H1 (cell line): ENCODE measurements around the gene OBI1. TPM values are rescaled to one million over a fixed set of nuclear protein-coding genes. Genes with fewer than 3 reads are reported as not detected.

ENCODE experiments used
- CTCF ChIA-PET: fragments of 300-600 bp; sonication (Branson Sonifier 250); formaldehyde crosslinking; loops from one replicate; lab custom pipeline; 2021; ENCODE audit not compliant: partially characterized antibody; lab: Charles Lee
- POLR2A ChIA-PET: fragments of 300-600 bp; sonication (Branson Sonifier 250); formaldehyde crosslinking; loops from one replicate; lab custom pipeline; 2021; ENCODE audit warnings: inconsistent platforms; ENCODE audit not compliant: partially characterized antibody; lab: Charles Lee
- DNase-seq, 2 experiments: peaks; one replicate each; pipeline versions ENCODE4 v3.0.0 to v3.0.0-alpha.2; 2010 to 2022; ENCODE audit warnings: low spot score in 2 of 2, low read depth in 1 of 2, mixed read lengths in 1 of 2
- FAIRE-seq: peaks from 2 replicates; lab custom pipeline; 2011; peaks lifted over from hg19 to GRCh38; lab: Jason Lieb, UNC
- H2AFZ ChIP-seq: 2 replicates; pipeline ENCODE4 v1.8.1; 2012; ENCODE audit warnings: low read length, inconsistent platforms
- H2AK5ac ChIP-seq: 2 replicates; pipeline ENCODE4 v1.6.1; 2013; ENCODE audit warnings: low read depth, low read length
- H2BK120ac ChIP-seq: replicated peaks from 2 replicates; pipeline ENCODE3; 2013; ENCODE audit warnings: low read depth, low read length, inconsistent platforms
- H2BK12ac ChIP-seq: 2 replicates; pipeline ENCODE4 v1.6.1; 2013; ENCODE audit warnings: low read depth, low read length
- H2BK15ac ChIP-seq: 2 replicates; pipeline ENCODE4 v1.6.1; 2013; ENCODE audit warnings: low read length
- H2BK20ac ChIP-seq: 2 replicates; pipeline ENCODE4 v1.6.1; 2013; ENCODE audit warnings: low read length
- H2BK5ac ChIP-seq: 2 replicates; pipeline ENCODE4 v1.6.1; 2013; ENCODE audit warnings: low read depth, low read length
- H3K14ac ChIP-seq: 2 replicates; pipeline ENCODE4 v1.6.1; 2013; ENCODE audit warnings: inconsistent platforms; ENCODE audit not compliant: insufficient read length
- H3K18ac ChIP-seq: 2 replicates; pipeline ENCODE4 v1.6.1; 2013; ENCODE audit warnings: low read length; ENCODE audit errors: extremely low read depth
- H3K23ac ChIP-seq: 2 replicates; pipeline ENCODE4 v1.6.1; 2013; ENCODE audit warnings: inconsistent platforms; ENCODE audit not compliant: insufficient read length
- H3K23me2 ChIP-seq: 2 replicates; pipeline ENCODE4 v1.6.1; 2013; ENCODE audit warnings: low read depth, low read length
- H3K27ac ChIP-seq: 2 replicates; pipeline ENCODE4 v1.6.1; 2011; ENCODE audit warnings: low read depth, low read length, inconsistent platforms
- H3K27me3 ChIP-seq, 4 experiments: replicated peaks in 1 of 4; 1 replicate in 1 of 4; 2 replicates in 3 of 4; pipeline versions ENCODE4 v1.6.1 to v1.8.1; 2011 to 2013; ENCODE audit warnings: low read length in 3 of 4, mild to moderate bottlenecking in 3 of 4, inconsistent platforms in 2 of 4, mixed read lengths in 2 of 4, moderate library complexity in 1 of 4; ENCODE audit not compliant: control insufficient read depth in 3 of 4, insufficient read depth in 3 of 4; ENCODE audit errors: extremely low read depth in 1 of 4
- H3K36me3 ChIP-seq, 4 experiments: 2 replicates each; pipeline versions ENCODE4 v1.6.1 to v1.8.1; 2011 to 2013; ENCODE audit warnings: mild to moderate bottlenecking in 4 of 4, low read length in 3 of 4, moderate library complexity in 2 of 4, control low read depth in 1 of 4, inconsistent platforms in 1 of 4; ENCODE audit not compliant: insufficient read depth in 4 of 4, control insufficient read depth in 2 of 4
- H3K4ac ChIP-seq: replicated peaks from 2 replicates; pipeline ENCODE3; 2013; ENCODE audit warnings: low read length, low read depth, mixed read lengths, inconsistent platforms; ENCODE audit not compliant: insufficient read length
- H3K4me1 ChIP-seq, 4 experiments: replicated peaks in 1 of 4; 1 replicate in 1 of 4; 2 replicates in 3 of 4; pipeline versions ENCODE4 v1.6.1 to v1.8.1; 2011 to 2013; ENCODE audit warnings: low read length in 3 of 4, inconsistent platforms in 2 of 4, mixed read lengths in 1 of 4; ENCODE audit not compliant: insufficient read depth in 4 of 4, control insufficient read depth in 3 of 4
- H3K4me2 ChIP-seq, 2 experiments: 2 replicates each; pipeline versions ENCODE4 v1.6.1 to v1.8.1; 2011 to 2013; ENCODE audit warnings: low read depth in 2 of 2, low read length in 2 of 2, control low read depth in 1 of 2, inconsistent platforms in 1 of 2, mild to moderate bottlenecking in 1 of 2; ENCODE audit not compliant: insufficient read depth in 1 of 2
- H3K4me3 ChIP-seq, 4 experiments: fragments of 200-600, 300-600 bp in 1 of 4; sonication (generic), shearing (Covaris generic), sonication (Bioruptor Twin) in 1 of 4; 2 replicates each; pipeline versions ENCODE4 v1.5.1 to v1.8.1; 2011 to 2016; ENCODE audit warnings: low read length in 4 of 4, low read depth in 3 of 4, control low read depth in 2 of 4, inconsistent platforms in 2 of 4, mild to moderate bottlenecking in 2 of 4, mixed read lengths in 1 of 4, moderate library complexity in 1 of 4; ENCODE audit not compliant: insufficient read depth in 2 of 4; ENCODE audit errors: extremely low read depth in 1 of 4
- H3K56ac ChIP-seq: replicated peaks from 2 replicates; pipeline ENCODE3; 2013; ENCODE audit warnings: low read depth, mild to moderate bottlenecking, mixed read lengths, low read length, inconsistent platforms; ENCODE audit not compliant: insufficient read length
- H3K79me1 ChIP-seq: 2 replicates; pipeline ENCODE4 v1.6.1; 2013; ENCODE audit warnings: low read depth, low read length, control low read depth
- H3K79me2 ChIP-seq, 2 experiments: 2 replicates each; pipeline versions ENCODE4 v1.6.1 to v1.8.1; 2012 to 2013; ENCODE audit warnings: low read length in 2 of 2, mild to moderate bottlenecking in 2 of 2, inconsistent platforms in 1 of 2; ENCODE audit not compliant: insufficient read depth in 2 of 2, control insufficient read depth in 1 of 2
- H3K9ac ChIP-seq, 4 experiments: replicated peaks in 1 of 4; 1 replicate in 1 of 4; 2 replicates in 3 of 4; pipeline versions ENCODE4 v1.6.1 to v1.8.1; 2011 to 2013; ENCODE audit warnings: low read depth in 3 of 4, low read length in 3 of 4, control low read depth in 2 of 4, mild to moderate bottlenecking in 2 of 4, moderate library complexity in 2 of 4, inconsistent platforms in 1 of 4; ENCODE audit errors: extremely low read depth in 1 of 4
- H3K9me3 ChIP-seq, 2 experiments: 2 replicates each; pipeline versions ENCODE4 v1.6.1 to v1.8.1; 2012 to 2013; ENCODE audit warnings: mild to moderate bottlenecking in 2 of 2, moderate library complexity in 2 of 2, control low read depth in 1 of 2, inconsistent platforms in 1 of 2, low read depth in 1 of 2, low read length in 1 of 2, mixed read lengths in 1 of 2; ENCODE audit not compliant: insufficient read depth in 2 of 2
- H4K20me1 ChIP-seq, 2 experiments: replicated peaks in 1 of 2; 2 replicates each; pipeline versions ENCODE3 to v1.8.1; 2011 to 2013; ENCODE audit warnings: inconsistent platforms in 2 of 2, low read length in 2 of 2, mild to moderate bottlenecking in 1 of 2; ENCODE audit not compliant: insufficient read depth in 2 of 2, control insufficient read depth in 1 of 2
- H4K5ac ChIP-seq: 2 replicates; pipeline ENCODE4 v1.6.1; 2013; ENCODE audit warnings: low read length, low read depth, mixed read lengths, inconsistent platforms; ENCODE audit not compliant: insufficient read length
- H4K8ac ChIP-seq: 2 replicates; pipeline ENCODE4 v1.8.0; 2013; ENCODE audit warnings: mild to moderate bottlenecking, moderate library complexity, low read length, inconsistent platforms; ENCODE audit not compliant: insufficient read depth; ENCODE audit errors: extremely low read depth
- H4K91ac ChIP-seq: replicated peaks from 2 replicates; pipeline ENCODE3; 2013; ENCODE audit warnings: low read length, mixed read lengths, inconsistent platforms; ENCODE audit not compliant: insufficient read length
- CHD1 ChIP-seq: IDR thresholded peaks from 2 replicates; pipeline ENCODE4 v1.6.1; 2012; ENCODE audit warnings: low read depth, low read length, improper control_type of control experiment
- HDAC6 ChIP-seq: IDR thresholded peaks from one replicate; pipeline ENCODE4 v1.7.1; 2012; ENCODE audit warnings: low read depth, mild to moderate bottlenecking, inconsistent platforms, low read length, moderate library complexity
- KDM1A ChIP-seq: fragments of 200-600, 300-600 bp; sonication (generic); IDR thresholded peaks from 2 replicates; pipeline ENCODE4 v1.7.1; 2016; ENCODE audit warnings: mild to moderate bottlenecking, low read length, borderline replicate concordance
- NRF1 ChIP-seq: IDR thresholded peaks from 2 replicates; pipeline ENCODE4 v1.6.1; 2011; ENCODE audit warnings: mild to moderate bottlenecking, low read depth, low read length, improper control_type of control experiment
- SP1 ChIP-seq: IDR thresholded peaks from 2 replicates; pipeline ENCODE4 v1.6.1; 2011; ENCODE audit warnings: low read depth, low read length
- YY1 ChIP-seq: IDR thresholded peaks from 2 replicates; pipeline ENCODE4 v1.6.1; 2011; ENCODE audit warnings: low read depth, mild to moderate bottlenecking, low read length
- WGBS, 2 experiments: shearing (Covaris generic) in 1 of 2; methylation state at CpG; one replicate each; pipeline versions ENCODE4 v1.1.6 to v1.1.7; 2013 to 2015; ENCODE audit warnings: low lambda C conversion rate in 2 of 2, mixed read lengths in 2 of 2, inconsistent platforms in 1 of 2, low coverage in 1 of 2, missing lambda C conversion rate in 1 of 2; ENCODE audit not compliant: insufficient replicate concordance in 2 of 2, insufficient coverage in 1 of 2, insufficient read length in 1 of 2; ENCODE audit errors: extremely low coverage in 1 of 2, missing lambda C conversion rate in 1 of 2; 5-methylcytosine and 5-hydroxymethylcytosine counted together
- polyA plus RNA-seq, 7 experiments: library from polyadenylated mRNA; depleted of rRNA in 3 of 7; stranded (reverse) in 5 of 7; unstranded in 2 of 7; fragments of >200 nt in 5 of 7; fragments of 200-250 nt in 2 of 7; gene quantifications; 1 replicate in 5 of 7; 2 replicates in 1 of 7; 4 replicates in 1 of 7; pipeline versions ENCODE4 v1.2.1 to v1.2.3, GENCODE V29; 2011 to 2013; ENCODE audit warnings: missing spikeins in 2 of 7, mixed read lengths in 2 of 7
- total RNA-seq: library from RNA; stranded (reverse); fragmentation: NEBNext Ultra II Directional; extraction: Animal tissue kit (Norgen Biotek cat#: 25700); gene quantifications from 2 replicates; pipeline ENCODE4 v1.2.1, GENCODE V29; 2021

Gene OBI1
- total and polyA plus RNA-seq, 2 of the 8 experiments (the other 6 are each of a cell fraction or from before 2014, with no cell fraction given): 7.1 to 14.3 TPM

DNA sequence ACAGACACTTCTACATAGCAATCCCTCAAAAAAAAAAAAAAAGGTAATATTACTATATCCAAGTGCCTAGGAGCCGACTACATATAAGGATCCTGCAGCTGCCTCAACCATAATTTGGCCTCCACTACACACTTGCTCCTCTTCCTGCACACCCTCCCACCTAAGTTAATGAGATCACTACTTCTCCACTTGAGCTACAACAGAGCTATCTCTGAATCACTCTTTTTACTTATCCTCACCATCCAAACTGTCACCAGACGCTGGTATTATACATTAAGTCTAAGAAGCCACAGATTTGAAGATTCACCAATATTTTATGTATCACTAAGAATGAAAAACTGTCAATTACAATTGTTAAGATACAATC is 8.3 kb downstream of the OBI1 start:
- H2AK5ac ChIP-seq: no peak overlapping the region
- no peak for TF ChIP-seq CHD1
- no peak for TF ChIP-seq SP1
- TF ChIP-seq NRF1: no peak
- no peak for TF ChIP-seq HDAC6
- no peak for TF ChIP-seq KDM1A
- no peak for TF ChIP-seq YY1
- H4K8ac ChIP-seq: no peak overlapping the region
- no peak overlapping the region for H3K18ac ChIP-seq
- H3K14ac ChIP-seq: no peak overlapping the region
- H3K27ac ChIP-seq: no peak overlapping the region
- H3K27me3 ChIP-seq: peaks cover 0 to 1% (median 0%) of the 10 kb centered on the region in 4 experiments; a peak in 1 of 7 replicates
- H2BK15ac ChIP-seq: no peak overlapping the region
- H3K56ac ChIP-seq: no peak overlapping the region
- H3K4me1 ChIP-seq: peaks cover 0 to 10% (median 3%) of the 10 kb centered on the region in 4 experiments; a peak in 3 of 7 replicates
- no peak overlapping the region for H3K23ac ChIP-seq
- H3K36me3 ChIP-seq: peaks cover 0 to 2% (median 0%) of the 10 kb centered on the region in 4 experiments; a peak in 1 of 8 replicates
- peaks cover 8 to 30% of the 10 kb centered on the region in 2 experiments for H4K20me1 ChIP-seq
- no peak overlapping the region for H2BK5ac ChIP-seq
- no peak overlapping the region for H2BK20ac ChIP-seq
- no peak overlapping the region for H4K5ac ChIP-seq
- H3K9ac ChIP-seq: no peak overlapping the region
- no peak overlapping the region for H3K4me3 ChIP-seq
- WGBS, 2 experiments: 87% methylated on average over 2 of the region's 2 CpGs; no CpG with 5 or more reads in 1 of the 2 experiments
- H2AFZ ChIP-seq: no peak overlapping the region
- DNase-seq (no peak), FAIRE-seq (no peak)
- CTCF ChIA-PET: interaction anchor here (0.7 to 1.6 kb wide), 4 partner anchors 44 to 1224 kb away, joined by 3 to 4 read pairs (median 3); no protein-coding TSS in a partner anchor
- POLR2A ChIA-PET: interaction anchor here (0.9 kb wide), 1 partner anchor 9 kb away, joined by 3 read pairs; no protein-coding TSS in a partner anchor
- H3K4me2 ChIP-seq: no peak overlapping the region
- no peaks in the 10 kb centered on the region for H3K9me3 ChIP-seq
- no peak overlapping the region for H3K4ac ChIP-seq
- H3K79me2 ChIP-seq: peaks cover 14 to 96% of the 10 kb centered on the region in 2 experiments
- H4K91ac ChIP-seq: no peak overlapping the region
- H3K23me2 ChIP-seq: no peaks in the 10 kb centered on the region
- no peak overlapping the region for H2BK12ac ChIP-seq
- peaks cover 9% of the 10 kb centered on the region for H3K79me1 ChIP-seq
- H2BK120ac ChIP-seq: no peak overlapping the region
